ENCODE data around the gene BECN2.
"Not testable (repeated sequence)": the region's sequence is repeated elsewhere in the genome, so short reads cannot be mapped to it uniquely, and the experiment has no call there.

The BECN2 gene

GRCh38 chr1:241979071-241979470, 21.5 kb downstream of the BECN2 start:
- DNase-seq (ENCODE audit: low read depth in 2 of 2) = no peak

- no peak for DNase-seq (ENCODE audit: low read depth in 2 of 2)
Observed at GRCh38 chr1:241979926-241980325, 22.4 kb downstream of the BECN2 start.

GRCh38 chr1:241985787-241986186, 28.2 kb downstream of the BECN2 start:
- DNase-seq (ENCODE audit: low read depth in 2 of 2) = no peak

GRCh38 chr1:241988389-241988930, 30.9 kb downstream of the BECN2 start:
- not testable (repeated sequence) for DNase-seq (ENCODE audit: low read depth in 2 of 2)

GRCh38 chr1:241990040-241990439, 32.5 kb downstream of the BECN2 start:
- no peak for DNase-seq (ENCODE audit: low read depth in 2 of 2)

- DNase-seq (ENCODE audit: low read depth in 2 of 2) = no peak
Observed at GRCh38 chr1:241992734-241993133, 35.2 kb downstream of the BECN2 start.

- DNase-seq (ENCODE audit: low read depth in 2 of 2) = no peak
Observed at GRCh38 chr1:241994171-241994570, 36.6 kb downstream of the BECN2 start.

GRCh38 chr1:241997401-241997998, 39.9 kb downstream of the BECN2 start:
- no peak for DNase-seq (ENCODE audit: low read depth in 2 of 2)

- DNase-seq (ENCODE audit: low read depth in 2 of 2) = peak; percentile 9 to 25
Observed at GRCh38 chr1:241998412-241998921, 40.9 kb downstream of the BECN2 start.

GRCh38 chr1:241999026-241999425, 41.5 kb downstream of the BECN2 start, which contains the start of gene MAP1LC3C:
TSS of gene MAP1LC3C (minus strand) at chr1:241999098. CDS start at chr1:241999008, 90 bp downstream.
- DNase-seq (ENCODE audit: low read depth in 2 of 2) = no peak

GRCh38 chr1:242000434-242000833, 42.9 kb downstream of the BECN2 start:
- DNase-seq (ENCODE audit: low read depth in 2 of 2) = no peak

GRCh38 chr1:242002072-242002471, 44.5 kb downstream of the BECN2 start:
- DNase-seq (ENCODE audit: low read depth in 2 of 2) = no peak

- no peak for DNase-seq (ENCODE audit: low read depth in 2 of 2)
Observed at GRCh38 chr1:242002510-242002909, 44.9 kb downstream of the BECN2 start.

GRCh38 chr1:242004751-242005495, 47.4 kb downstream of the BECN2 start:
- no peak for DNase-seq (ENCODE audit: low read depth in 2 of 2)

- no peak for DNase-seq (ENCODE audit: low read depth in 2 of 2)
Observed at GRCh38 chr1:242005866-242006535, 48.4 kb downstream of the BECN2 start.

GRCh38 chr1:242006976-242007375, 49.4 kb downstream of the BECN2 start:
- no peak for DNase-seq (ENCODE audit: low read depth in 2 of 2)

Measured in stimulated activated CD4-positive, alpha-beta T cell treated with anti-CD3 and anti-CD28 coated beads, Interleukin-15, amount 100 ng/mL, for 48 hours (primary cell).